Limb (tissue), 2 donors: ENCODE results near the gene CNIH2.
"Not testable (repeated sequence)": the region's sequence is repeated elsewhere in the genome, so short reads cannot be mapped to it uniquely, and the experiment has no call there.

ENCODE experiments used
- DNase-seq, 2 donors: peaks; one replicate each; pipeline ENCODE4 v3.0.0-alpha.2; 2016; ENCODE audit errors: extremely low spot score in 2 of 2

The CNIH2 gene

GRCh38 chr11:66314561-66315497, 36.9 kb downstream of the CNIH2 start:
- DNase-seq, result peak in 1 of 2 donors; percentile 0

DNA sequence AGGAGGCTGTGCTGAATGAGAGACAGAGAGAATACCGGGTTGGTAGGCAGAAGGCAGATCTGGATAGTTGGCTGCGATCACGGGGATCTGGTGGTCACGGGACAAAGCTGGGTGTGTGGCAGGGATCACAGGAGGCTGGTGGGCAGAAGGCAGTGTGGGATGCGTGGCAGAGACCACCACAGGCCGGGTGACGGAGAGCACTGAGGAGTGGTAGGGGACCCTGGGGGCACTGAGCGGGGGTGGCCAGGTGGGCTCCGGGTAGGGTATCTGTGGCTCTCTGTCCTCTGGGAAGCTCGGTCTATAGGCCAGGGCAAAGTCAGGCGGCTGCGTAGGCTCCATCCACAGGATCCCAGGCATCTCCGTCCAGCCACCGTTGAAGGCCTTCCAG, 37.5 kb downstream of the CNIH2 start:
- DNase-seq, result no peak

GRCh38 chr11:66315921-66316811, 38.2 kb downstream of the CNIH2 start:
- peak in 1 of 2 donors; percentile 42 for DNase-seq

DNA sequence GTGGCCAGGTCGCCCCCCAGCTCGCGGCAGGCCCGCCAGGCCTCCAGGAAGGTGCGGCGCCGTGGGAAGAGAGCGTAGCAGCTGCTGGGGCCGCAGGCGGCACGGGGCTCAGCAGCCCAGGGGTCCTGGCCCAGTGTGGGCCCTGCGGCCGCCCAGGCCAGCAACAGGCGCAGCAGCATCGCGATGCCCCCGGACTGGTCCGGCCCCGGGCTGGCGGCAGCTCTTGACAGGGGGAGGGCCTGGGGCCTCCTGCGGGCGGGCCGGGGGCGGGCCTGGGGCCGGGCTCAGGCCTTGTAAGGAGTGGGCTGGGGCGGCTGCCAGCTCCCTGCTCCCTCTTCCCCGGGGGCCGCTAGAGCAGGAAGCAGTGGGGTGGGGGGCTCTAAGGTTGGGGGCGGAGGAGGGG, 38.9 kb downstream of the CNIH2 start, which contains the start of gene CD248:
Gene CD248, minus strand, starts transcription at position 196 of the 403 bp plus-strand sequence. Its CDS starts 17 bp downstream, at position 179.
- peak; percentile 65 to 84 for DNase-seq

- peak; percentile 52 to 74 for DNase-seq
Measured at GRCh38 chr11:66317322-66317722, 39.3 kb downstream of the CNIH2 start.

DNA sequence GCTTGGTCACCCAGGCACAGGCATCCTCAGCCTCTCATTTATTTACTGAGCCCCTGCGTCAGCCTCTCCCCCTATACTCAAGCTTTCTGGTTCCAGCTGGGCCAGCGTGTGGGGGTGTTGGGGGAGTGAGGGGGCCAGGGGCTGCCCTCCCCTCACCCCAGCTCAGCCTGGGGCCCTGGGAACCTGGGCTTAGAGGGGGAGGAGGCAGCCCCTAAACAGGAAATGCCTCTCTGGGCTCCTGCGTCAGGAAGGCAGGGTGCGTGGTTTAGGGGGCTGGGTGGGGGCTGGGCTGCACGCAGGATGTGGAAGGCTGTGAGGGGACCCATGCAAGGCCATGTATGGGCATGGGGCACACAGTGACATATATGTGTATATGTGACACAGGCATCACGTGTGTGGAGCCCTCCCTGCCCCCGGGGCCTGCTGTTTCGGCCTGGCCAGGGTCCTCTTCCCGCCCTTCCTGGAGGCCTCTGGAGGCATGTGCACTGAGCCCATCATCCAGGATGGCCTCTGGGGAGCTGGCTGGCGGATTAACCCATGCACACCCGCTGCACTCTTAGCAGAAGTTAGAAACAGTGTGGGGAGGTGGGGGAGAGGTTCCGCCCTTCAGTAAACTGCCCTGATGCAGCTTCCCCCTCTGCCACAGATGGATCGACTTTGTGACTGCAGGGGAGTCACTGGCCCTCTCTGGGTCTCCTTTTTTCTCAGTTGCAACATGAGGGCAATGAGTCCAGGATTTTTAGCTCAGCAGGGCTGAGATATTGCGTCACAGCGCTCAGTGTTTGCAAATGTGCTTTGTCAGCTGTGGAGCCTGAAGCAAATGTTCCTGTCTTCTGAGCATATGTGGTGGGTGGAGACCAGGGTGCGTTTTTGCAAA, 40.0 kb downstream of the CNIH2 start:
- peak in 1 of 2 donors; percentile 71 for DNase-seq

GRCh38 chr11:66318600-66318970, 40.6 kb downstream of the CNIH2 start:
- DNase-seq, result no peak

- not testable (repeated sequence) for DNase-seq
Measured at GRCh38 chr11:66320289-66320688, 42.3 kb downstream of the CNIH2 start.

DNA sequence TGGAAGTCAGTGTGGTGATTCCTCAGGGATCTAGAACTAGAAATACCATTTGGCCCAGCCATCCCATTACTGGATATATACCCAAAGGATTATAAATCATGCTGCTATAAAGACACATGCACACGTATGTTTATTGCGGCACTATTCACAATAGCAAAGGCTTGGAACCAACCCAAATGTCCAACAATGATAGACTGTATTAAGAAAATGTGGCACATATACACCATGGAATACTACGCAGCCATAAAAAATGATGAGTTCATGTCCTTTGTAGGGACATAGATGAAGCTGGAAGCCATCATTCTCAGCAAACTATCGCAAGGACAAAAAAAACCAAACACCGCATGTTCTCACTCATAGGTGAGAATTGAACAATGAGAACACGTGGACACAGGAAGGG, 42.8 kb downstream of the CNIH2 start:
- DNase-seq, result not testable (repeated sequence)

DNA sequence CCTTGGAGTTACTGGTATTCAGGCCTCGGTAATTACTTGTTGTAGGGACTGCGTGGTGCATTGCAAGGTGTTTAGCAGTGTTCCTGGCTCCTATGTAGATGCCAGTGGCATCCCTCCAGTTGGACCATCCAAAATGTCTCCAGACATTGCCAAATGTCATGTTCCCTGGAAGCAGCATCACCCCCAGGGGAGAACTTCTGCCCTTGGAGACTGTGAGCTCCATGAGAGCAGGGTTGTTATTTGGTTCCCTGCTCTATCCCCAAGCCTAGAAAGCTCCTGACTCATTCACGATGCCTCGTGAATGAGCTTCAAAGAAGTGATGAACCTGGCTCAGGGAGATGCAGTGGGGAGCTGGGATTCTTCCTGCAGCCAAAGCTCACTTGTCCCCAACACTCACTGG, 43.6 kb downstream of the CNIH2 start:
- no peak for DNase-seq

- no peak for DNase-seq
Measured at GRCh38 chr11:66322732-66323427, 44.9 kb downstream of the CNIH2 start.

DNA sequence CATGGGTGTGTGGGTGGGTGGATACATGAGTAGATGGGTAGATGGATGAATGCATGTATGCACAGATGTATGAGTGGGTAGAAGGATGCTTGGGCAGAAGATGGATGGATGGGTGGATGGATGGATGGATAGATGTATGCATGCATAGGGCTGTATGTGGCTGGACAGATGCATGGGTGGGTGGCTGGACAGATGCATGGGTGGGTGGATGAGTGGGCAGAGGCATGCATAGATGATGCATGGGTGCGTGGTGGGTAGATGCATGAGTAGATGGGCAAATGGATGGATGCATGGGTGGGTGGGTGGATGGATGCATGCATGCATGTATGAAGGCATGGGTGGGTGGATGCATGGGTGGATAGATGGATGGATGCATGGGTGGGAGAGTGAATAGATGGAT, 45.7 kb downstream of the CNIH2 start:
- no peak for DNase-seq

GRCh38 chr11:66324664-66325063, 46.7 kb downstream of the CNIH2 start:
- DNase-seq, result no peak

DNA sequence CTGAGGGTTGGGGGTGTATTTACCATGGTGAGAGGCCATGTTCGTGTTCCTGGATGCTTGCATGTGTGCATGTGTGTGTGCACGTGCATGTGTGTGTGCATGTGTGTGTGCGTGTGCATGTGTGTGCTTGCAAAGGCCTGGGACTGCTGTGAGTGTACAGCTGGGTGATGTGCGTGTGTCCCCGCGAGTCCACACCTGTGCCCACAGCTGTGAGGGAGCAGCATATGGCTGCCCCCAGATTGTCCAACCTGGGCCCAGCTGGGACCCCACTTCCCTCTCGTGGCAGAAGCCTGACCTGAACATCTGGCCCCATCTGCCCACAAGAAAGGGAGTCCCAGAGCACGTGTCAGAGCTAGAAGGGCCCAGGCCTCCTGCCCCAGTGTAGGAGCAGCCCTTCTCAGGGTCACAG, 47.3 kb downstream of the CNIH2 start:
- no peak for DNase-seq

DNA sequence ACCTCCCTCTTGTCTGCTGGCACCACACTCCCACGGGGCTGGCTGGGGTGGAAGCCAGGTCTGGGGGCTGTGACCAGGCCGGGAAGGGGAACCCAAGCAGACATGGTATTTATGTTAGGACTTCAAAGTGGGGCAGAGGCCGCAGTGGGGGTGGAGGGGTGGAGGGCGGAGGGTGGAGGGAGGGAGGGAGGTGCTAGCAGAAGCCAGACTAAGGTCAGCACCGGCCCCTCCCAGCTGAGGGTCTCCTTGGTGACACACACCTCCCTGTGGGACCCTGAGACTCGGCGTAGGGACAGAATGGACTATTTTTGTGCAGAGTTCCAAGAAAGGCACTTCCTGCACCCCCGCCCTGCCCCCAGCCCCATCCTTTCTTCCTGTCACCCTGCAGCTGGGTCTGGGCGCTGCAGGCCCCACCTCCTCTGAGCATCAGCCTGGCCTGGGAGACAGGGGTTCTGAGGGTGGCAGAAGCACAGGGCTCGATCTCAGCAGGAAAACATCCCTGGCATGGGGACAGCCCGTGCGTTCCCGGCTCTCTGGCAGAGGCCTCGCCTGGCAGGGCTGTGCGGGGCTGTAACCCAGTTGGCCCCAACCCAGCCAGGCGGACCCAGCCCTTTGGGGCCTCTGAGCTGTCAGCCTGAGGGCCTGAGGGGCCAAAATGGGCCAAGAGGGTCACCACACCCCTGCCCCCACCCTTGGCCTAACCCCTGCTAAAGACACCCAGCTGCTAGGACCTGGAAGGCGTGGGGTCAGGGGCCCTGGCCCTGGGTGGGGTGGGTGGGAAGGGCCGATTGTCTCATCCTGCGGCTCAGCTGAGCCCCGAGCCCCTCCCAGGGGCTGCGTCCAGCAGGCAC, 48.5 kb downstream of the CNIH2 start:
- DNase-seq, result no peak

- no peak for DNase-seq
Measured at GRCh38 chr11:66327171-66328030, 49.4 kb downstream of the CNIH2 start.

- DNase-seq, result no peak
Measured at GRCh38 chr11:66328031-66328301, 50.0 kb downstream of the CNIH2 start.

DNA sequence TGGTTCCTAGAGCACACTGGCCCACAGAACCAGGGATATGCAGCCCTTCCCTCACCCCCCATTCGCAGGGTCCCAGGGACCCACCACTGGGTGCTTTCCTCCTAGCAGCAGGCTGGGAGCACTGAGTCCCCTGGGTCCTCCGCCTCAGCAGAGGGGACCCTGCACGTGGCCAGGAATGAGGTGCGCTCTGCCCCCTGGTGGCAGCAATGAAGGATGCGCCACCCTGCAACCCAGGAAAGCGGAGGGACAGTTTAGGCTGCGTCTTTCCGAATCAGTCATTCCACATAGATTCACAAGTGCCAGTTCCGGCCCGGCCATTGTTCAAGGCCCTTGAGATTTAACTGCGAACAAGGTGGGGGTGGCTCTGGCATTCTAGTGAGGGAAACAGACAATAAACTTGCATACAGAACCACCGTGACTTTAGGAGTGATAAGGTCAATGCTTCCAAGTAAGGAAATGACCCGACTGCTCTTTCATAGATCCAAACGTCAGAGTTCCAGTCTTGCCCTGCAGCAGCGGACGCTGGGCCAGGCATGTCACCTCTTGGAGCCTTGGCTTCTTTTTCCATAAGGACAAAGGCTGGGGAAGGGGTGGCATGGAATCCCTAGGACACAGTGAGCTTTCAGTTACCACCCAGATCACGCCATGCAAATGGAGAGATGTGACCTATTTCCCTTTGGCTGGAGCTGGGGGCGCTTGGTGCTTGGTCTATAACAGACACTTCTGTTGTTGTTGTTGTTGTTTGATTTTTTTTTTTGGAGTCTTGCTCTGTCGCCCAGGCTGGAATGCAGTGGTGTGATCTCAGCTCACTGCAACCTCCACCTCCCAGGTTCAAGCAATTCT, 50.5 kb downstream of the CNIH2 start:
- DNase-seq, result peak; percentile 55 to 86
